Measurements from ENCODE around the gene PPM1B. TPM values are rescaled to one million over a fixed set of nuclear protein-coding genes. Genes with fewer than 3 reads are reported as not detected.
"Not testable (repeated sequence)": the region's sequence is repeated elsewhere in the genome, so short reads cannot be mapped to it uniquely, and the experiment has no call there.

PPM1B gene
- total RNA-seq, result 10 to 100 TPM; 52.7 to 54.2 TPM

- no peaks in the 10 kb centered on the region for H3K27me3 Mint-ChIP-seq
- peaks cover 39% of the 10 kb centered on the region for H3K4me1 Mint-ChIP-seq
- CTCF ChIA-PET, result no interaction called here
Measured at GRCh38 chr2:44168681-44169154, at the start of gene PPM1B. Gene PPM1B (plus strand): TSS chr2:44168875. CDS start chr2:44201200, 32,325 bp downstream.

GRCh38 chr2:44119878-44120277, 48.8 kb upstream of the PPM1B start:
- H3K4me1 Mint-ChIP-seq, result peaks cover 12% of the 10 kb centered on the region
- ChIA-PET CTCF (interaction anchor here (0.6 to 2.1 kb wide), 3 partner anchors 8 to 953 kb away, joined by 3 to 5 read pairs (median 4); no protein-coding TSS in a partner anchor), POLR2A (no interaction called here)

More at GRCh38 chr2:44168681-44169154, at the start of gene PPM1B:
- H3K4me3 Mint-ChIP-seq, result peak within 1 kb of the TSS; percentile 96
- POLR2A ChIA-PET, result interaction anchor here (0.7 to 1.0 kb wide), 2 partner anchors 25 to 193 kb away, joined by 3 read pairs; partner anchors contain the start of genes CAMKMT and PREPL
- H3K9me3 Mint-ChIP-seq, result peaks cover 8% of the 10 kb centered on the region
- H3K36me3 Mint-ChIP-seq (ENCODE audit: low read depth), result peaks cover 15% of the 10 kb centered on the region
- peak within 1 kb of the TSS; percentile 100 for H3K27ac Mint-ChIP-seq
- no peak for DNase-seq

GRCh38 chr2:44120428-44120827, 48.2 kb upstream of the PPM1B start:
- Mint-ChIP-seq H3K4me3 (no peak overlapping the region), H3K9me3 (no peaks in the 10 kb centered on the region), H3K27ac (no peak overlapping the region), H3K4me1 (peaks cover 12% of the 10 kb centered on the region), H3K36me3 (ENCODE audit: low read depth) (no peaks in the 10 kb centered on the region), H3K27me3 (no peaks in the 10 kb centered on the region)
- CTCF ChIA-PET, result interaction anchor here (0.6 to 2.1 kb wide), 3 partner anchors 9 to 20 kb away, joined by 3 to 5 read pairs (median 5); no protein-coding TSS in a partner anchor
- DNase-seq, result peak; percentile 11
- POLR2A ChIA-PET, result no interaction called here

More at GRCh38 chr2:44119878-44120277, 48.8 kb upstream of the PPM1B start:
- no peak overlapping the region for H3K27ac Mint-ChIP-seq
- H3K9me3 Mint-ChIP-seq, result no peaks in the 10 kb centered on the region
- no peaks in the 10 kb centered on the region for H3K36me3 Mint-ChIP-seq (ENCODE audit: low read depth)
- DNase-seq, result no peak
- no peaks in the 10 kb centered on the region for H3K27me3 Mint-ChIP-seq
- H3K4me3 Mint-ChIP-seq, result no peak overlapping the region

- DNase-seq, result no peak
- Mint-ChIP-seq H3K36me3 (ENCODE audit: low read depth) (no peaks in the 10 kb centered on the region), H3K4me1 (peaks cover 12% of the 10 kb centered on the region), H3K27ac (no peak overlapping the region), H3K9me3 (no peaks in the 10 kb centered on the region), H3K4me3 (no peak overlapping the region), H3K27me3 (no peaks in the 10 kb centered on the region)
- ChIA-PET CTCF (no interaction called here), POLR2A (no interaction called here)
Measured at GRCh38 chr2:44121899-44122298, 46.8 kb upstream of the PPM1B start.

GRCh38 chr2:44124500-44124899, 44.2 kb upstream of the PPM1B start:
- no peaks in the 10 kb centered on the region for H3K9me3 Mint-ChIP-seq
- H3K4me3 Mint-ChIP-seq, result no peak overlapping the region
- POLR2A ChIA-PET, result no interaction called here
- CTCF ChIA-PET, result no interaction called here
- H3K27me3 Mint-ChIP-seq, result no peaks in the 10 kb centered on the region
- peaks cover 12% of the 10 kb centered on the region for H3K4me1 Mint-ChIP-seq
- no peaks in the 10 kb centered on the region for H3K36me3 Mint-ChIP-seq (ENCODE audit: low read depth)
- DNase-seq, result no peak
- H3K27ac Mint-ChIP-seq, result no peak overlapping the region

GRCh38 chr2:44126106-44126797, 42.4 kb upstream of the PPM1B start:
- Mint-ChIP-seq H3K27me3 (no peaks in the 10 kb centered on the region), H3K9me3 (no peaks in the 10 kb centered on the region), H3K4me3 (no peak overlapping the region), H3K36me3 (ENCODE audit: low read depth) (no peaks in the 10 kb centered on the region), H3K4me1 (peaks cover 4% of the 10 kb centered on the region), H3K27ac (no peak overlapping the region)
- no peak for DNase-seq
- CTCF ChIA-PET, result no interaction called here
- POLR2A ChIA-PET, result no interaction called here

GRCh38 chr2:44130441-44130840, 38.2 kb upstream of the PPM1B start:
- Mint-ChIP-seq H3K4me1 (no peaks in the 10 kb centered on the region), H3K27ac (no peak overlapping the region), H3K27me3 (no peaks in the 10 kb centered on the region), H3K9me3 (peaks cover 5% of the 10 kb centered on the region), H3K36me3 (ENCODE audit: low read depth) (no peaks in the 10 kb centered on the region), H3K4me3 (no peak overlapping the region)
- DNase-seq, result no peak
- ChIA-PET CTCF (interaction anchor here (0.7 kb wide), 1 partner anchor 42 kb away, joined by 3 read pairs; no protein-coding TSS in a partner anchor), POLR2A (no interaction called here)

GRCh38 chr2:44131177-44131576, 37.5 kb upstream of the PPM1B start:
- Mint-ChIP-seq H3K4me1 (no peaks in the 10 kb centered on the region), H3K4me3 (no peak overlapping the region), H3K27me3 (no peaks in the 10 kb centered on the region), H3K36me3 (ENCODE audit: low read depth) (no peaks in the 10 kb centered on the region), H3K27ac (no peak overlapping the region), H3K9me3 (peaks cover 5% of the 10 kb centered on the region)
- CTCF ChIA-PET, result no interaction called here
- DNase-seq, result no peak
- POLR2A ChIA-PET, result no interaction called here

GRCh38 chr2:44133602-44134001, 35.1 kb upstream of the PPM1B start:
- DNase-seq; H3K4me1 Mint-ChIP-seq; POLR2A ChIA-PET; H3K4me3 Mint-ChIP-seq; H3K36me3 Mint-ChIP-seq (ENCODE audit: low read depth); H3K27ac Mint-ChIP-seq; H3K9me3 Mint-ChIP-seq; H3K27me3 Mint-ChIP-seq: not testable (repeated sequence)
- CTCF ChIA-PET, result interaction anchor here (0.7 kb wide), 1 partner anchor 63 kb away, joined by 4 read pairs; no protein-coding TSS in a partner anchor

GRCh38 chr2:44134848-44135247, 33.8 kb upstream of the PPM1B start:
- H3K27ac Mint-ChIP-seq, result no peak overlapping the region
- POLR2A ChIA-PET, result no interaction called here
- no peaks in the 10 kb centered on the region for H3K36me3 Mint-ChIP-seq (ENCODE audit: low read depth)
- CTCF ChIA-PET, result no interaction called here
- peaks cover 7% of the 10 kb centered on the region for H3K9me3 Mint-ChIP-seq
- H3K4me1 Mint-ChIP-seq, result peaks cover 4% of the 10 kb centered on the region
- H3K27me3 Mint-ChIP-seq, result peaks cover 5% of the 10 kb centered on the region
- DNase-seq, result no peak
- no peak overlapping the region for H3K4me3 Mint-ChIP-seq

- CTCF ChIA-PET, result no interaction called here
- DNase-seq, result no peak
- H3K36me3 Mint-ChIP-seq (ENCODE audit: low read depth), result no peaks in the 10 kb centered on the region
- H3K9me3 Mint-ChIP-seq, result peaks cover 7% of the 10 kb centered on the region
- no peak overlapping the region for H3K27ac Mint-ChIP-seq
- POLR2A ChIA-PET, result no interaction called here
- H3K4me1 Mint-ChIP-seq, result peaks cover 5% of the 10 kb centered on the region
- H3K27me3 Mint-ChIP-seq, result peaks cover 5% of the 10 kb centered on the region
- H3K4me3 Mint-ChIP-seq, result no peak overlapping the region
Measured at GRCh38 chr2:44135296-44135695, 33.4 kb upstream of the PPM1B start.

- Mint-ChIP-seq H3K27me3 (peaks cover 5% of the 10 kb centered on the region), H3K9me3 (peaks cover 7% of the 10 kb centered on the region), H3K4me1 (peaks cover 5% of the 10 kb centered on the region), H3K27ac (no peak overlapping the region), H3K36me3 (ENCODE audit: low read depth) (no peaks in the 10 kb centered on the region), H3K4me3 (no peak overlapping the region)
- POLR2A ChIA-PET, result no interaction called here
- CTCF ChIA-PET, result no interaction called here
- DNase-seq, result no peak
Measured at GRCh38 chr2:44135771-44136170, 32.9 kb upstream of the PPM1B start.

GRCh38 chr2:44136252-44136651, 32.4 kb upstream of the PPM1B start:
- peaks cover 7% of the 10 kb centered on the region for H3K9me3 Mint-ChIP-seq
- H3K36me3 Mint-ChIP-seq (ENCODE audit: low read depth), result no peaks in the 10 kb centered on the region
- peaks cover 5% of the 10 kb centered on the region for H3K4me1 Mint-ChIP-seq
- peaks cover 5% of the 10 kb centered on the region for H3K27me3 Mint-ChIP-seq
- H3K4me3 Mint-ChIP-seq, result no peak overlapping the region
- no peak overlapping the region for H3K27ac Mint-ChIP-seq
- no peak for DNase-seq
- POLR2A ChIA-PET, result no interaction called here
- CTCF ChIA-PET, result no interaction called here

GRCh38 chr2:44137048-44137447, 31.6 kb upstream of the PPM1B start:
- no peak for DNase-seq
- ChIA-PET POLR2A (no interaction called here), CTCF (no interaction called here)
- no peak overlapping the region for H3K4me3 Mint-ChIP-seq
- peaks cover 5% of the 10 kb centered on the region for H3K4me1 Mint-ChIP-seq
- H3K36me3 Mint-ChIP-seq (ENCODE audit: low read depth), result no peaks in the 10 kb centered on the region
- H3K27me3 Mint-ChIP-seq, result peaks cover 5% of the 10 kb centered on the region
- H3K27ac Mint-ChIP-seq, result no peak overlapping the region
- peaks cover 4% of the 10 kb centered on the region for H3K9me3 Mint-ChIP-seq
